Keratinocyte (primary cell): ENCODE results near the gene HTRA3. TPM values are rescaled to one million over a fixed set of nuclear protein-coding genes. Genes with fewer than 3 reads are reported as not detected.

Experiments
- DNase-seq: peaks from one replicate; pipeline ENCODE4 v3.0.0-alpha.2; 2011; ENCODE audit warnings: low read depth, missing footprints, low spot score
- FAIRE-seq: peaks from 2 replicates; lab custom pipeline; 2011; peaks lifted over from hg19 to GRCh38; lab: Jason Lieb, UNC
- H2AFZ ChIP-seq: 2 replicates; pipeline ENCODE4 v1.6.0; 2012; ENCODE audit warnings: low read length, control low read depth, inconsistent platforms; ENCODE audit not compliant: control insufficient read depth
- H3K27ac ChIP-seq: 2 replicates; pipeline ENCODE4 v1.5.1; 2011; ENCODE audit warnings: low read length; ENCODE audit not compliant: control insufficient read depth, insufficient read depth
- H3K27me3 ChIP-seq: 3 replicates; pipeline ENCODE4 v1.6.0; 2011; ENCODE audit warnings: low read length; ENCODE audit not compliant: control insufficient read depth, insufficient read depth; ENCODE audit errors: extremely low read depth
- H3K36me3 ChIP-seq, 2 experiments: 2 replicates in 1 of 2; 3 replicates in 1 of 2; pipeline ENCODE4 v1.5.1; 2011; ENCODE audit warnings: low read length in 2 of 2, mild to moderate bottlenecking in 1 of 2; ENCODE audit not compliant: control insufficient read depth in 2 of 2, insufficient read depth in 2 of 2; ENCODE audit errors: extremely low read depth in 1 of 2
- H3K4me1 ChIP-seq: 3 replicates; pipeline ENCODE4 v1.5.1; 2011; ENCODE audit warnings: low read length; ENCODE audit not compliant: control insufficient read depth, insufficient read depth; ENCODE audit errors: extremely low read depth
- H3K4me2 ChIP-seq: 3 replicates; pipeline ENCODE4 v1.6.0; 2011; ENCODE audit warnings: low read depth, low read length; ENCODE audit not compliant: control insufficient read depth, insufficient read depth; ENCODE audit errors: extremely low read depth
- H3K4me3 ChIP-seq, 3 experiments: fragments of 200-600 bp in 1 of 3; sonication (generic) in 1 of 3; 2 replicates in 2 of 3; 3 replicates in 1 of 3; pipeline ENCODE4 v1.5.1; 2011 to 2016; ENCODE audit warnings: low read length in 3 of 3, mild to moderate bottlenecking in 3 of 3, control low read depth in 2 of 3, inconsistent platforms in 1 of 3, low read depth in 1 of 3, mixed read lengths in 1 of 3, mixed run types in 1 of 3, moderate library complexity in 1 of 3; ENCODE audit not compliant: control insufficient read depth in 2 of 3, insufficient read depth in 2 of 3; ENCODE audit errors: extremely low read depth in 1 of 3
- H3K79me2 ChIP-seq: 2 replicates; pipeline ENCODE4 v1.6.0; 2012; ENCODE audit warnings: low read length; ENCODE audit not compliant: control insufficient read depth, insufficient read depth
- H3K9ac ChIP-seq: 3 replicates; pipeline ENCODE4 v1.6.0; 2011; ENCODE audit warnings: low read length; ENCODE audit not compliant: control insufficient read depth, insufficient read depth; ENCODE audit errors: extremely low read depth
- H3K9me1 ChIP-seq: 3 replicates; pipeline ENCODE4 v1.6.0; 2011; ENCODE audit warnings: low read length; ENCODE audit not compliant: control insufficient read depth, insufficient read depth; ENCODE audit errors: extremely low read depth
- H3K9me3 ChIP-seq: 2 replicates; pipeline ENCODE4 v1.5.1; 2012; ENCODE audit warnings: low read depth, low read length; ENCODE audit not compliant: control insufficient read depth
- H4K20me1 ChIP-seq: 3 replicates; pipeline ENCODE4 v1.6.0; 2011; ENCODE audit warnings: low read length; ENCODE audit not compliant: control insufficient read depth, insufficient read depth; ENCODE audit errors: extremely low read depth
- CTCF ChIP-seq, 3 experiments: IDR thresholded peaks in 1 of 3; conservative IDR thresholded peaks in 1 of 3; optimal IDR thresholded peaks in 1 of 3; 2 replicates in 2 of 3; 3 replicates in 1 of 3; pipeline versions ENCODE3 to v1.5.1; 2011; ENCODE audit warnings: low read length in 3 of 3, mild to moderate bottlenecking in 3 of 3, moderate library complexity in 2 of 3, control low read depth in 1 of 3, inconsistent platforms in 1 of 3; ENCODE audit not compliant: insufficient read depth in 2 of 3; ENCODE audit errors: extremely low read depth in 1 of 3
- EZH2 ChIP-seq: IDR thresholded peaks from one replicate; pipeline ENCODE4 v1.6.1; 2012; ENCODE audit warnings: inconsistent platforms, mild to moderate bottlenecking, low read length, moderate library complexity
- dilution Hi-C: fragments of 300-500 bp; cut with MboI; formaldehyde crosslinking; loops from one replicate; pipeline ENCODE4 v1.7.0; 2020; ENCODE audit warnings: low sequenced_read_pairs; ENCODE audit not compliant: extremely low pct_ligation_motif_present
- polyA plus RNA-seq, 5 experiments: library from polyadenylated mRNA; depleted of rRNA in 3 of 5; stranded (reverse) in 3 of 5; stranded (forward) in 1 of 5; unstranded in 1 of 5; fragments of >200 nt; gene quantifications; 1 replicate in 1 of 5; 2 replicates in 3 of 5; 3 replicates in 1 of 5; pipeline versions ENCODE4 v1.2.1 to v1.2.3, GENCODE V29; 2011 to 2012; ENCODE audit warnings: missing spikeins in 2 of 5, low read depth in 1 of 5, low replicate concordance in 1 of 5

The HTRA3 gene
- polyA plus RNA-seq, 1 donor (not counting 4 experiments of a cell fraction or from before 2014, with no cell fraction given), result not detected

GRCh38 chr4:8322794-8323704 is 53.5 kb downstream of the HTRA3 start:
- DNase-seq (no peak), FAIRE-seq (no peak)
- dilution Hi-C loops, result no loop called here

GRCh38 chr4:8323947-8324555 is 54.5 kb downstream of the HTRA3 start:
- no peak overlapping the region for H2AFZ ChIP-seq
- no peak overlapping the region for H3K4me3 ChIP-seq
- peaks cover 29% of the 10 kb centered on the region for H3K4me1 ChIP-seq
- no peaks in the 10 kb centered on the region for H3K27me3 ChIP-seq
- no peaks in the 10 kb centered on the region for H3K79me2 ChIP-seq
- H3K4me2 ChIP-seq, result no peak overlapping the region
- H3K9me3 ChIP-seq, result peaks cover 4% of the 10 kb centered on the region
- TF ChIP-seq EZH2 (no peak), CTCF (optimal IDR thresholded peaks at IDR 0.05 in 1 of 3, IDR thresholded peaks at IDR 0.05 in 1 of 3, conservative IDR thresholded peaks at IDR 0.05 in 1 of 3; ENCODE audit: extremely low read depth in 1 of 3, insufficient read depth in 2 of 3, low read length in 3 of 3) (no peak)
- no peak for DNase-seq
- H3K27ac ChIP-seq, result no peak overlapping the region
- H3K36me3 ChIP-seq, result no peaks in the 10 kb centered on the region
- dilution Hi-C loops, result no loop called here
- no peaks in the 10 kb centered on the region for H4K20me1 ChIP-seq
- no peak for FAIRE-seq
- H3K9me1 ChIP-seq, result no peaks in the 10 kb centered on the region
- no peak overlapping the region for H3K9ac ChIP-seq

More at GRCh38 chr4:8322794-8323704, 53.5 kb downstream of the HTRA3 start:
- Histone ChIP-seq H3K27ac (no peak overlapping the region), H3K9ac (no peak overlapping the region), H3K27me3 (no peaks in the 10 kb centered on the region), H3K9me1 (no peaks in the 10 kb centered on the region), H4K20me1 (no peaks in the 10 kb centered on the region), H3K4me3 (no peak overlapping the region), H3K4me1 (peaks cover 29% of the 10 kb centered on the region), H3K79me2 (no peaks in the 10 kb centered on the region), H3K9me3 (peaks cover 4% of the 10 kb centered on the region), H2AFZ (no peak overlapping the region), H3K4me2 (no peak overlapping the region), H3K36me3 (no peaks in the 10 kb centered on the region)
- TF ChIP-seq CTCF (optimal IDR thresholded peaks at IDR 0.05 in 1 of 3, IDR thresholded peaks at IDR 0.05 in 1 of 3, conservative IDR thresholded peaks at IDR 0.05 in 1 of 3; ENCODE audit: extremely low read depth in 1 of 3, insufficient read depth in 2 of 3, low read length in 3 of 3), result no peak
- TF ChIP-seq EZH2, result no peak
